WERI-Rb-1 (cell line): ENCODE results near the gene SRSF7.
"Not testable (repeated sequence)": the region's sequence is repeated elsewhere in the genome, so short reads cannot be mapped to it uniquely, and the experiment has no call there.

Source experiments
- DNase-seq: peaks from one replicate; pipeline ENCODE4 v3.0.0-alpha.2; 2020
- H3K27ac ChIP-seq: fragments of 250-450 bp; sonication (Bioruptor Pico); 2 replicates; pipeline ENCODE4 v1.5.1; 2020; ENCODE audit warnings: mild to moderate bottlenecking, moderate library complexity
- H3K27me3 ChIP-seq: fragments of 250-450 bp; sonication (Bioruptor Pico); 2 replicates; pipeline ENCODE4 v1.5.1; 2021; ENCODE audit warnings: mild to moderate bottlenecking, low read depth, moderate library complexity; ENCODE audit not compliant: insufficient read depth, severe bottlenecking
- H3K36me3 ChIP-seq: fragments of 250-450 bp; sonication (Bioruptor Pico); 2 replicates; pipeline ENCODE4 v1.5.1; 2020; ENCODE audit warnings: mild to moderate bottlenecking, moderate library complexity
- H3K4me3 ChIP-seq: 2 replicates; pipeline ENCODE4 v1.5.1; 2011; ENCODE audit warnings: low read depth, mild to moderate bottlenecking, control low read depth, low read length
- H3K9me3 ChIP-seq: fragments of 250-450 bp; sonication (Bioruptor Pico); 2 replicates; pipeline ENCODE4 v1.5.1; 2021; ENCODE audit warnings: mild to moderate bottlenecking, moderate library complexity; ENCODE audit not compliant: severe bottlenecking
- TF ChIP-seq, protein P1 (sequence below): IDR thresholded peaks from 2 replicates; pipeline ENCODE4 v1.5.1; 2011; ENCODE audit warnings: low read depth, mild to moderate bottlenecking, control low read depth, inconsistent platforms, low read length

SRSF7 gene

DNA sequence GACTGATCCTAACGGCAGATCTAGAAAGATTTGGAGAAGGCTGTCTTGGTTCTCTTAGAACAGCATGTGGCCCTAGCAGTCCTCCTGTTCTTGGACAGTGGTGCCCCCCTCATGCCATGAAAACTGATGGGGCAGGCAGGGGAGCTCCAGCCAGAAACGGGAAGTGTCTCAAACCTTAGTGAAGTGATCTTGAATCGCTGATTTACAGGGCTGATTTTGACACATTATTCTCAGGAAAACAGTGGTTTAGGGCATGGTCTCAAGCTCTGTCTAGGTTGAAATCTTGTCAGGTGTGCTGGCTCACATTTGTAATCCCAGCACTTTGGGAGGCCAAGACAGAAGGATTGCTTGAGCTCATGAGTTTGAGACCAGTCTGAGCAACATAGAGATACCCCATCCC, 37.8 kb downstream of the SRSF7 start:
- Histone ChIP-seq H3K27me3 (no peaks in the 10 kb centered on the region), H3K9me3 (no peaks in the 10 kb centered on the region), H3K36me3 (no peaks in the 10 kb centered on the region), H3K4me3 (no peak overlapping the region), H3K27ac (no peak overlapping the region)
- TF ChIP-seq, protein P1, sequence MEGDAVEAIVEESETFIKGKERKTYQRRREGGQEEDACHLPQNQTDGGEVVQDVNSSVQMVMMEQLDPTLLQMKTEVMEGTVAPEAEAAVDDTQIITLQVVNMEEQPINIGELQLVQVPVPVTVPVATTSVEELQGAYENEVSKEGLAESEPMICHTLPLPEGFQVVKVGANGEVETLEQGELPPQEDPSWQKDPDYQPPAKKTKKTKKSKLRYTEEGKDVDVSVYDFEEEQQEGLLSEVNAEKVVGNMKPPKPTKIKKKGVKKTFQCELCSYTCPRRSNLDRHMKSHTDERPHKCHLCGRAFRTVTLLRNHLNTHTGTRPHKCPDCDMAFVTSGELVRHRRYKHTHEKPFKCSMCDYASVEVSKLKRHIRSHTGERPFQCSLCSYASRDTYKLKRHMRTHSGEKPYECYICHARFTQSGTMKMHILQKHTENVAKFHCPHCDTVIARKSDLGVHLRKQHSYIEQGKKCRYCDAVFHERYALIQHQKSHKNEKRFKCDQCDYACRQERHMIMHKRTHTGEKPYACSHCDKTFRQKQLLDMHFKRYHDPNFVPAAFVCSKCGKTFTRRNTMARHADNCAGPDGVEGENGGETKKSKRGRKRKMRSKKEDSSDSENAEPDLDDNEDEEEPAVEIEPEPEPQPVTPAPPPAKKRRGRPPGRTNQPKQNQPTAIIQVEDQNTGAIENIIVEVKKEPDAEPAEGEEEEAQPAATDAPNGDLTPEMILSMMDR, result no peak
- no peak for DNase-seq

DNA sequence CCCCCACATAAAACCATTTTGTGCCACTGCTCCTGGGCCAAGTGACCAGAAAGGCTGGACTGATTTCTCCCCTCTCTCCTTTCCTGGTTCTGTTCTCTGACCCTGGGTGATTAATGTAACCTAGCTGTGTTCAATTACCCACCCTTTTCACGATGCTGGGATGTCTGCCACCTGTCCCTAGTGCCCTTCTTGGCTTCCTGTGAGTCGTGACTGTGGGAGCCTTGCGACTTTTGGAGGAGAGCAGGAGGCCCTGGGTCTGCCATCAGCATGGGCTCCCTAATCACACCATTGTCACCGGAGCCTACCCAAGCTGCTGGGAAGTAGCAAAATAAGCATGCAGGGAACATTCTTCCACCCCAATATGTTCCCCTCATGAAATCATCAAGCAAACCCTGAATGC, 38.3 kb downstream of the SRSF7 start:
- TF ChIP-seq, protein P1, result no peak
- no peak overlapping the region for H3K4me3 ChIP-seq
- H3K27ac ChIP-seq, result no peak overlapping the region
- H3K36me3 ChIP-seq, result no peaks in the 10 kb centered on the region
- H3K27me3 ChIP-seq, result no peaks in the 10 kb centered on the region
- DNase-seq, result no peak
- H3K9me3 ChIP-seq, result no peaks in the 10 kb centered on the region

GRCh38 chr2:38712413-38712812, 38.7 kb downstream of the SRSF7 start:
- no peak for DNase-seq
- H3K27me3 ChIP-seq, result no peaks in the 10 kb centered on the region
- no peak overlapping the region for H3K4me3 ChIP-seq
- H3K27ac ChIP-seq, result no peak overlapping the region
- H3K9me3 ChIP-seq, result no peaks in the 10 kb centered on the region
- no peaks in the 10 kb centered on the region for H3K36me3 ChIP-seq
- TF ChIP-seq, protein P1, result no peak

- Histone ChIP-seq H3K27me3 (no peaks in the 10 kb centered on the region), H3K4me3 (no peak overlapping the region), H3K27ac (no peak overlapping the region), H3K36me3 (no peaks in the 10 kb centered on the region), H3K9me3 (no peaks in the 10 kb centered on the region)
- DNase-seq, result no peak
- TF ChIP-seq, protein P1, result no peak
Observed at GRCh38 chr2:38711558-38711957, 39.6 kb downstream of the SRSF7 start.

DNA sequence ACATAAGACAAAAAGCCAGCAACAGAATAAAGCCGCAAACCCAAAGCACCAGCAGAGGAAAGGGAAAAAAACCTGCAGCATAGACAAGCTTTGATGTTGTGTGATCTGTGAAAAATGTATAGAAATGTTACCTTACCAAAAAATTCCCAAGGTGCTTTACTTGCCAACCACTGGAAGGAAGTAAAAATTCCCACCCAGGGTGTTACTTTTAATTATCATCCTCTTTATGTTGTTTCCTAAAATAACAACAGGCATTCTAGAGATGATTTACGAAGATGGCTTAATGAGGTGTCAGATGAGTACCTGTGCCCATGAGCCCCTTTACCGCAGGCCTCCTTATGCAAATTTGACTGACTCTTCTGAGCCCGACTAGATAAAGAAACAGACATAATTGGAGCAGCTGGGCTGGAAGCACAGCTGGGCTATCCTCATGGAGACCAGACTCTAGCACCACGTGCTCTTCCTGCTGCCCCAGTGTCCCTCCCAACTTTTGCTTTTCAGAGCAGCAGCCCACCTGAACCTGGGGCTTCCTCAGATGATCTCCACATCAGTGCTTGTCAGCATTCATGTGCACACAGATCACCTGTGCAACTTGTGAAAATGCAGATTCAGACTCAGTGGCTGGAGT, 41.5 kb downstream of the SRSF7 start:
- H3K27ac ChIP-seq, result no peak overlapping the region
- H3K27me3 ChIP-seq, result no peaks in the 10 kb centered on the region
- no peaks in the 10 kb centered on the region for H3K36me3 ChIP-seq
- no peak for DNase-seq
- H3K4me3 ChIP-seq, result no peak overlapping the region
- TF ChIP-seq, protein P1, result no peak
- H3K9me3 ChIP-seq, result no peaks in the 10 kb centered on the region

GRCh38 chr2:38708900-38709566, 42.1 kb downstream of the SRSF7 start:
- DNase-seq, result no peak
- TF ChIP-seq, protein P1, result no peak
- Histone ChIP-seq H3K9me3 (no peaks in the 10 kb centered on the region), H3K36me3 (no peaks in the 10 kb centered on the region), H3K27ac (no peak overlapping the region), H3K27me3 (no peaks in the 10 kb centered on the region), H3K4me3 (no peak overlapping the region)

GRCh38 chr2:38708491-38708890, 42.7 kb downstream of the SRSF7 start:
- not testable (repeated sequence) for H3K27ac ChIP-seq, H3K4me3 ChIP-seq, H3K36me3 ChIP-seq, H3K27me3 ChIP-seq, DNase-seq, H3K9me3 ChIP-seq
